Pancreas (tissue), 10 donors: ENCODE measurements around the gene ACOXL. TPM values are rescaled to one million over a fixed set of nuclear protein-coding genes. Genes with fewer than 3 reads are reported as not detected.

ENCODE experiments used
- ATAC-seq, 4 donors: fragments of 200-7000 bp; cut with Tn5 transposase; one replicate each; pipeline versions ENCODE4 v1.8.0 to v1.9.1; 2020; ENCODE audit warnings: mild to moderate bottlenecking in 4 of 4, moderate library complexity in 4 of 4
- DNase-seq, 6 donors: peaks; one replicate each; pipeline ENCODE4 v3.0.0-alpha.2; 2020
- FAIRE-seq: peaks from 2 replicates; lab custom pipeline; 2012; peaks lifted over from hg19 to GRCh38; lab: Jason Lieb, UNC
- H3K27ac ChIP-seq, 4 donors: fragments of 200-600 bp; sonication (generic); 1 replicate in 3 of 4; 2 replicates in 1 of 4; pipeline versions ENCODE4 v1.5.0 to v1.8.0; 2020
- H3K27me3 ChIP-seq, 4 donors: fragments of 200-600 bp; one replicate each; pipeline ENCODE4 v1.8.0; 2021
- H3K36me3 ChIP-seq, 3 donors: fragments of 200-600 bp; sonication (generic) in 1 of 3; one replicate each; pipeline versions ENCODE4 v1.5.0 to v1.8.0; 2020 to 2021
- H3K4me1 ChIP-seq, 3 donors: fragments of 200-600 bp; one replicate each; pipeline ENCODE4 v1.8.0; 2021
- H3K4me3 ChIP-seq, 4 donors: fragments of 200-600 bp; sonication (generic) in 2 of 4; one replicate each; pipeline versions ENCODE4 v1.5.0 to v1.8.0; 2020 to 2021
- H3K9me3 ChIP-seq, 4 donors: fragments of 200-600 bp; one replicate each; pipeline ENCODE4 v1.8.0; 2021
- WGBS, 2 donors: extraction: QIAGEN DNeasy Blood & Tissue Kit; methylation state at CpG; one replicate each; pipeline ENCODE4 v1.1.7; 2013; 5-methylcytosine and 5-hydroxymethylcytosine counted together
- intact Hi-C, 3 donors: fragments of 100-400 bp; cut with DNase I; formaldehyde crosslinking; loops; one replicate each; pipeline versions ENCODE4 v1.11.1 to v1.14.2; 2022
- polyA plus RNA-seq, 2 donors: library from polyadenylated mRNA; stranded (reverse); fragments of 200-250 nt; gene quantifications; one replicate each; pipeline ENCODE4 v1.2.3, GENCODE V29; 2013
- total RNA-seq, 6 donors: library from RNA; stranded (reverse); fragmentation: NEBNext Ultra II Directional in 4 of 6; extraction: Animal tissue kit (Norgen Biotek cat#: 25700) in 4 of 6; gene quantifications; one replicate each; pipeline versions ENCODE4 v1.2.1 to v1.2.4, GENCODE V29; 2021 to 2023
- TF ChIP-seq, protein P1 (sequence below), 4 donors: fragments of 200-600 bp; sonication (generic) in 3 of 4; IDR thresholded peaks; one replicate each; pipeline versions ENCODE4 v1.5.0 to v1.8.0; 2021; ENCODE audit warnings: antibody characterized with exemption in 4 of 4
- donor health status: healthy with polysubstance abuse.
- donor health status: DM: no; HTN: no; CAD: no; lungs with moderate emphysema.
- donor health status: DM: no; HTN: no; CAD: no.
- donor health status: control.
- donor health status: control.
- donor health status: Bipolar disorder and iron deficiency.
- donor health status: DM: yes; HTN: yes; CAD: no.
- donor health status: DM: no; HTN: no; CAD: no.
- donor health status: DM: no; HTN: no; CAD: no.
- donor health status: DM: yes; HTN: yes; CAD: no.

The ACOXL gene
- total and polyA plus RNA-seq, 8 donors = 0.06 to 0.75 (median 0.21) TPM; not detected in 2

DNA sequence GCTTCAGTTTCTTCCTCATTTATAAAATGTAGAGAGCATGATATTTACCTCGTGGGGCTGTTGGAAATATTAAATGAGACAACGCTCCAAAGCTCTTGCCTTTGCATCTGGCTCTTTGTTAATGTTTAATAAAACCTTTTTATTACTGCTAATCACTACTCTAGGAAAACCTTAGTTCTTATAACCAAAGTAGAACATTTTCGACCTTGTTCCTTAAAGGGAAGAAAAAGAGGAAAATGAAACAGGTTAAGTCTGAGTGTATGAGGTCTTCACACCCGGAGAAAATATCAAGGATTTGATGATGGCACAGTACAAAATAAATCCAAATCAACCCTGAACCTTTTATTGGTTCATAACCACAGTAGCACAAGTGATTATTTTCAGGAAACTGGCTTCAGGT, 301.8 kb downstream of the ACOXL start:
- intact Hi-C loops = no loop called here
- DNase-seq (no peak), ATAC-seq (no peak), FAIRE-seq (no peak)
- no peak overlapping the region for H3K27ac ChIP-seq
- no peaks in the 10 kb centered on the region for H3K36me3 ChIP-seq
- H3K4me1 ChIP-seq = peaks cover 0 to 3% (median 0%) of the 10 kb centered on the region in 3 donors
- no peak overlapping the region for H3K4me3 ChIP-seq
- H3K9me3 ChIP-seq = no peaks in the 10 kb centered on the region
- no peaks in the 10 kb centered on the region for H3K27me3 ChIP-seq
- TF ChIP-seq, protein P1, sequence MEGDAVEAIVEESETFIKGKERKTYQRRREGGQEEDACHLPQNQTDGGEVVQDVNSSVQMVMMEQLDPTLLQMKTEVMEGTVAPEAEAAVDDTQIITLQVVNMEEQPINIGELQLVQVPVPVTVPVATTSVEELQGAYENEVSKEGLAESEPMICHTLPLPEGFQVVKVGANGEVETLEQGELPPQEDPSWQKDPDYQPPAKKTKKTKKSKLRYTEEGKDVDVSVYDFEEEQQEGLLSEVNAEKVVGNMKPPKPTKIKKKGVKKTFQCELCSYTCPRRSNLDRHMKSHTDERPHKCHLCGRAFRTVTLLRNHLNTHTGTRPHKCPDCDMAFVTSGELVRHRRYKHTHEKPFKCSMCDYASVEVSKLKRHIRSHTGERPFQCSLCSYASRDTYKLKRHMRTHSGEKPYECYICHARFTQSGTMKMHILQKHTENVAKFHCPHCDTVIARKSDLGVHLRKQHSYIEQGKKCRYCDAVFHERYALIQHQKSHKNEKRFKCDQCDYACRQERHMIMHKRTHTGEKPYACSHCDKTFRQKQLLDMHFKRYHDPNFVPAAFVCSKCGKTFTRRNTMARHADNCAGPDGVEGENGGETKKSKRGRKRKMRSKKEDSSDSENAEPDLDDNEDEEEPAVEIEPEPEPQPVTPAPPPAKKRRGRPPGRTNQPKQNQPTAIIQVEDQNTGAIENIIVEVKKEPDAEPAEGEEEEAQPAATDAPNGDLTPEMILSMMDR (IDR thresholded peaks at IDR 0.05) = no peak
- WGBS, 2 donors = 41 to 44% methylated on average over 4 of the region's 4 CpGs

DNA sequence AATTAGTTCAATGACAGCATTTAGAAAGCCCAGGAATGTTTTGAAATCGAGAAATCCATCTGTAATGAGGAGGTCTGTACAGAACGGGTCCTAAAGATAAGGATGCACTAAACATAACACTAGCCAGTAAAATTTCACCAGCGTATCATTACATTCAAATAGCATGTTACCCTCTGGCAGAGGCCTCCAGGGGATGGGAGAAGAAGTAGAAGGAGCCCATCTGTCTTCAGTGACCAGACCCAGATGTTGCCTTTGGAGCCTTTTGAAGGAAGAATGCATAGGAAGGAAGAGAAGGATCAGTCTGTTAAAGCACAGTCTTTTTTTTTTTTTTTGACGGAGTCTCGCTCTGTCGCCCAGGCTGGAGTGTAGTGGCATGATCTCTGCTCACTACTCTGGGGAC, 302.2 kb downstream of the ACOXL start:
- TF ChIP-seq, protein P1 (IDR thresholded peaks at IDR 0.05) = no peak
- no peaks in the 10 kb centered on the region for H3K9me3 ChIP-seq
- no peak overlapping the region for H3K27ac ChIP-seq
- peaks cover 0 to 3% (median 0%) of the 10 kb centered on the region in 3 donors for H3K4me1 ChIP-seq
- WGBS, 2 donors = 74 to 81% methylated on average over 6 of the region's 6 CpGs
- intact Hi-C loops = no loop called here
- ATAC-seq = no peak
- no peak for DNase-seq
- H3K27me3 ChIP-seq = no peaks in the 10 kb centered on the region
- no peak overlapping the region for H3K4me3 ChIP-seq
- H3K36me3 ChIP-seq = no peaks in the 10 kb centered on the region
- FAIRE-seq = no peak

DNA sequence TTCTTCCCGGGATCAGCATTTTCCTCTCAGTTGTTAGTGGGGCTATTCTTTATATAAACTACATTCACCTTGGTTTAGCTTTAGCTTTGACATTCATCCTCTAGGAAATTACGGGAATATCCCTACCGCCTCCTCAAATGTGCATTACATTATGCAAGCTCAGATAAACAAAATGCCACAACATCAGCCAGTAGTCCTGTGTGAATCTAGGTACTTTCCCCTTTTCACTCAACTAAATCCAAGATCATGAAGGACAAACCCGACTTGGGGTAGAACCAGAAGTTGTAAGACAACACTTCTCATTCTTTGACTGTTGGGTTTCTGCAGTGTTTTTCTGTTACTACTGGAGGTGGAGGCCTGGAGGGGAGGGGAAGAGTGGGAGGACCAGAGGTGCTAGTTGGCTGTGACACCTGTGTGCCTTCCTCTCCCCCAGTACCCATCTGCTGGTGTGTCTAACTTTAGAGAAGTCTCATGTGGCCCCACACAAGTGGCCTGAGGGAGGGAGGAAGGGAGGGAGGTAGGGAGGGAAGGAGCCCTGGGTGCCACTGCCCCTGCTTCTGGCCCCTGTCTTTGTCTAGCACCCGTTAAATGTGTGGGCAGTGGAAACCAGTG, 303.6 kb downstream of the ACOXL start:
- H3K4me1 ChIP-seq = peaks cover 0 to 3% (median 0%) of the 10 kb centered on the region in 3 donors
- H3K9me3 ChIP-seq = no peaks in the 10 kb centered on the region
- TF ChIP-seq, protein P1 (IDR thresholded peaks at IDR 0.05) = no peak
- FAIRE-seq (no peak), DNase-seq (no peak), ATAC-seq (no peak)
- H3K27ac ChIP-seq = no peak overlapping the region
- no peak overlapping the region for H3K4me3 ChIP-seq
- no peaks in the 10 kb centered on the region for H3K27me3 ChIP-seq
- no peaks in the 10 kb centered on the region for H3K36me3 ChIP-seq
- WGBS, 2 donors = 67 to 83% methylated on average over 5 of the region's 5 CpGs
- intact Hi-C loops = no loop called here

DNA sequence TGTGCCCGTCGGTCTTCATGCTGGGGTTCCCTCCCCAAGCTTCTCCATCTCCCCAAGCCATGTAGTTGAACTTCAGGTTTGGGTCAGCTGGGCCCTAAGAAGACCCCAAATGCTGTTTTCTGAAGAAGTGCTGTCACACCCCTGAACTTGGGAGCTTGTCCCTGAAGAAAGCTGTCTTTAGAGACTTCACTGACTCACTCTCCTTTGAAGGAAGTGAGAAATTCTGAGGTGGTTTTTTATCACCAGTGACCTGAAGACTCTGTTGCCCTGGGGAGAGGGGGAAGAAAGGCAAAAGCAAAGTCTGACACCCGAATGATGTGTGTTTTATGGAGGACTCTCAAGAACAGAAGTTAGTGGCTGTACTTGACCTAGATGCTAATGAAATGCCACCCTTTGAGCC, 304.8 kb downstream of the ACOXL start:
- Histone ChIP-seq H3K27me3 (no peaks in the 10 kb centered on the region), H3K27ac (no peak overlapping the region), H3K36me3 (no peaks in the 10 kb centered on the region), H3K9me3 (no peaks in the 10 kb centered on the region), H3K4me1 (peaks cover 0 to 3% (median 0%) of the 10 kb centered on the region in 3 donors), H3K4me3 (no peak overlapping the region)
- TF ChIP-seq, protein P1 (IDR thresholded peaks at IDR 0.05) = no peak
- FAIRE-seq (no peak), ATAC-seq (no peak), DNase-seq (no peak)
- 77 to 88% methylated on average over 3 of the region's 3 CpGs for WGBS, 2 donors
- intact Hi-C loops = no loop called here

DNA sequence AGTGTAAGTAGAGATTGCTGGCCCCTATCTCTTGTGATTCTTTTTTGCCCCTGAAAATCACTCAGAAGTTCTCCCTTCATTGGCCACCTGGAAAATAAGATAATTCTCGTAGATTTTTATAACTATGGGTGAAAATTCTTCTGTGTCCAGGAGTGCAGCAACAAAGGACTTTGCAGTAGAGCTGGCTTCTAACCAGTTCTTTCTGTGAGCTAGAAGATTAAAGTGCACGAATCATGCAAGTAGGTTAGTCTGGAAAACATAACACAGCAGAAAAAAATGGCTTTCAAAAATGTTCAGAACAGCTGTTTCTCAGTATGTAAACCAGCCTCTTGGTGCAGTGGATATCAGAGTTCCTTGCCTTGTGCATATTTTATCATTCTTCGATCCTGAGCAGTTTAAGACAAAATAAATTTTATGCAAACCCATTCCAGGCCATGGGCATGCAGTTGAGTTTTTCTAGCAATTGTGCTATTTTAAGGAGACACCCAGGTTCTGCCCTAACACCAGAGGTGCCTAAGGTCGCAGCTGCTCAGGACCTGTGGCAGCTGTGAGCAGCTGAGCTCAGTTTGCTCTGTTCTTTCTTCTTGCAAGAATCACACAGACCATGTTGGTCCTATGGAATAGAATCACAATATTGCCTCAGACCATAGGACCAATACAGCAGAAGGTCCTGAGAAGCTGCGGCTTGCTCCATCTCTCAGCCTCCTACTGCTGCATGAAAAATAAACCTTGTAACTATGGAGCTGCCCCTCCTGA, 307.4 kb downstream of the ACOXL start:
- TF ChIP-seq, protein P1 (IDR thresholded peaks at IDR 0.05) = no peak
- Histone ChIP-seq H3K9me3 (no peaks in the 10 kb centered on the region), H3K4me3 (no peak overlapping the region), H3K27me3 (no peaks in the 10 kb centered on the region), H3K36me3 (no peaks in the 10 kb centered on the region), H3K27ac (no peak overlapping the region), H3K4me1 (no peaks in the 10 kb centered on the region)
- no peak for FAIRE-seq
- intact Hi-C loops = no loop called here
- no peak for ATAC-seq
- WGBS, 2 donors = 57 to 58% methylated on average over 5 of the region's 5 CpGs
- no peak for DNase-seq
